Left lung (tissue), 10 donors: ENCODE results near the gene KHDRBS2. TPM values are rescaled to one million over a fixed set of nuclear protein-coding genes. Genes with fewer than 3 reads are reported as not detected.

Source experiments
- ATAC-seq: fragments of 200-7000 bp; cut with Tn5 transposase; one replicate; pipeline ENCODE4 v1.9.1; 2020; ENCODE audit warnings: moderate library complexity
- DNase-seq, 4 donors: peaks; one replicate each; pipeline ENCODE4 v3.0.0-alpha.2; 2013 to 2020
- H3K27ac ChIP-seq, 2 donors: fragments of 200-600 bp; sonication (generic) in 1 of 2; one replicate each; pipeline versions ENCODE4 v1.5.0 to v1.8.0; 2020 to 2021
- H3K27me3 ChIP-seq, 2 donors: fragments of 200-600 bp; sonication (generic) in 1 of 2; one replicate each; pipeline versions ENCODE4 v1.5.0 to v1.8.0; 2020 to 2021
- H3K36me3 ChIP-seq, 2 donors: fragments of 200-600 bp; sonication (generic) in 1 of 2; one replicate each; pipeline versions ENCODE4 v1.5.0 to v1.8.0; 2020 to 2021
- H3K4me1 ChIP-seq, 2 donors: fragments of 200-600 bp; one replicate each; pipeline ENCODE4 v1.8.0; 2021
- H3K4me3 ChIP-seq, 2 donors: fragments of 200-600 bp; sonication (generic) in 1 of 2; one replicate each; pipeline versions ENCODE4 v1.5.0 to v1.8.0; 2020 to 2021; ENCODE audit warnings: mild to moderate bottlenecking in 1 of 2
- H3K9me3 ChIP-seq, 2 donors: fragments of 200-600 bp; sonication (generic) in 1 of 2; one replicate each; pipeline versions ENCODE4 v1.5.0 to v1.8.0; 2020 to 2021
- intact Hi-C, 2 donors: fragments of 100-400 bp; cut with DNase I; formaldehyde crosslinking; loops; one replicate each; pipeline versions ENCODE4 v1.11.2 to v1.14.2; 2022
- polyA plus RNA-seq, 6 donors: library from polyadenylated mRNA; unstranded; fragments of 120-200 nt; gene quantifications; one replicate each; pipeline ENCODE4 v1.2.1, GENCODE V29; 2013; ENCODE audit not compliant: insufficient read length in 6 of 6
- total RNA-seq, 2 donors: library from RNA; stranded (reverse); fragmentation: NEBNext Ultra II Directional; extraction: Animal tissue kit (Norgen Biotek cat#: 25700); gene quantifications; one replicate each; pipeline ENCODE4 v1.2.1, GENCODE V29; 2021
- TF ChIP-seq, protein P1 (sequence below), 2 donors: fragments of 200-600 bp; sonication (generic) in 1 of 2; IDR thresholded peaks; one replicate each; pipeline versions ENCODE4 v1.5.0 to v1.8.0; 2021; ENCODE audit warnings: antibody characterized with exemption in 2 of 2
- donor health status: DM: no; HTN: yes; CAD: no.
- donor health status: DM: no; HTN: no; CAD: no.

Gene KHDRBS2
- total and polyA plus RNA-seq, 8 donors: 3.5 to 12.9 (median 8.7) TPM

DNA sequence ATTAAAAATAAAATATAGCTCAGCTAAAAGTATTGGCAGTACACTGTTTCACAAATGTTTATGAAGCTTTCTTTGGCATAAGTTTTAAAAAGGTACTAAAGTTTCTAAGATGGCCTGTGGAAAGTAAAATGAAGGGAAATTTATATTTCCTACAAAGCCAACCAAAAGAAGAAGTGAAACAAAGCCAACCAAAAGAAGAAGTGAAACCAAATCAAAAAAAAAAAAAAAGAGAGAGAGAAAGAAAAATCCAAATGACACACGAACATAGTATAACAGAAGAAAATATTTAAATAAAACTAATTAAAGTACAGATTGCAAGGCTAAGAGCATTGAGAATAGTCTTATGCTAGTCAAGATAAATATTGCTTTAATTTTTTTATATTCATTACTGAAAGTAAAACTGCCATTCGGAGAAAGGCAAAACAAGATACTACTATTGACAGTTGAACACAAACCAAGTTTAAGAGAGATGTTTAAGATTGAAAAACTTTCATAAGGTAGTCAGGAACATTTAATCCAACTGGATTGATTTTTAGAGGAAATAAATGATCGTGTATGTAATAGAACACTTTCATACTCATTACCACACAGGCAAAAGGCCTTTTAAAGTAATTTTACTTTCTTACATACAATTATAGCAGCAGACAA lies 12.8 kb upstream of the KHDRBS2 start:
- no peaks in the 10 kb centered on the region for H3K27me3 ChIP-seq
- H3K27ac ChIP-seq: peak overlapping the region in 1 of 2 donors; percentile 10
- ATAC-seq: no peak
- TF ChIP-seq, protein P1, sequence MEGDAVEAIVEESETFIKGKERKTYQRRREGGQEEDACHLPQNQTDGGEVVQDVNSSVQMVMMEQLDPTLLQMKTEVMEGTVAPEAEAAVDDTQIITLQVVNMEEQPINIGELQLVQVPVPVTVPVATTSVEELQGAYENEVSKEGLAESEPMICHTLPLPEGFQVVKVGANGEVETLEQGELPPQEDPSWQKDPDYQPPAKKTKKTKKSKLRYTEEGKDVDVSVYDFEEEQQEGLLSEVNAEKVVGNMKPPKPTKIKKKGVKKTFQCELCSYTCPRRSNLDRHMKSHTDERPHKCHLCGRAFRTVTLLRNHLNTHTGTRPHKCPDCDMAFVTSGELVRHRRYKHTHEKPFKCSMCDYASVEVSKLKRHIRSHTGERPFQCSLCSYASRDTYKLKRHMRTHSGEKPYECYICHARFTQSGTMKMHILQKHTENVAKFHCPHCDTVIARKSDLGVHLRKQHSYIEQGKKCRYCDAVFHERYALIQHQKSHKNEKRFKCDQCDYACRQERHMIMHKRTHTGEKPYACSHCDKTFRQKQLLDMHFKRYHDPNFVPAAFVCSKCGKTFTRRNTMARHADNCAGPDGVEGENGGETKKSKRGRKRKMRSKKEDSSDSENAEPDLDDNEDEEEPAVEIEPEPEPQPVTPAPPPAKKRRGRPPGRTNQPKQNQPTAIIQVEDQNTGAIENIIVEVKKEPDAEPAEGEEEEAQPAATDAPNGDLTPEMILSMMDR (IDR thresholded peaks at IDR 0.05): no peak
- intact Hi-C loops: no loop called here
- peaks cover 0 to 4% of the 10 kb centered on the region in 2 donors for H3K9me3 ChIP-seq
- H3K36me3 ChIP-seq: no peaks in the 10 kb centered on the region
- DNase-seq: no peak
- H3K4me3 ChIP-seq: no peak overlapping the region
- no peaks in the 10 kb centered on the region for H3K4me1 ChIP-seq

DNA sequence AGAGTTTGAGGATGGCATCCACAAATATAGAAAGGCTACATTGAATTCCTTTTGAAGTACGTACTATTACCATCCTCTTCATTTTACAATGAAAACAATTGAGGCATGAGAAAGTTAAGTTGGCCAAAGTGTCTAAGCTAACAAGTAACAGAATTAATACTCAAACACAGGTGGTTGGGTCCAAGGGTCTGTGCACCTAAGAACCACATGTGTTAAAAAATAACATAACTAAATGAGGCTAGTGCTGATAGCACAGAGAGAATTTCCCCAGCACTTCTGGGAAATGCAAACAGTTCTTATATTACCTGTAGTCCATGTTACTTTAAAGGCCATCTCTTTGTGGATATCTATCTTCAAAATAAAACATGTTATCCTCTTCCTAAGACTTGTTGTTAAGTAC lies 10.5 kb upstream of the KHDRBS2 start:
- H3K4me3 ChIP-seq: no peak overlapping the region
- peaks cover 0 to 4% of the 10 kb centered on the region in 2 donors for H3K9me3 ChIP-seq
- H3K27ac ChIP-seq: no peak overlapping the region
- DNase-seq (no peak), ATAC-seq (no peak)
- intact Hi-C loops: no loop called here
- TF ChIP-seq, protein P1 (IDR thresholded peaks at IDR 0.05): no peak
- H3K4me1 ChIP-seq: no peaks in the 10 kb centered on the region
- H3K27me3 ChIP-seq: no peaks in the 10 kb centered on the region
- no peaks in the 10 kb centered on the region for H3K36me3 ChIP-seq

DNA sequence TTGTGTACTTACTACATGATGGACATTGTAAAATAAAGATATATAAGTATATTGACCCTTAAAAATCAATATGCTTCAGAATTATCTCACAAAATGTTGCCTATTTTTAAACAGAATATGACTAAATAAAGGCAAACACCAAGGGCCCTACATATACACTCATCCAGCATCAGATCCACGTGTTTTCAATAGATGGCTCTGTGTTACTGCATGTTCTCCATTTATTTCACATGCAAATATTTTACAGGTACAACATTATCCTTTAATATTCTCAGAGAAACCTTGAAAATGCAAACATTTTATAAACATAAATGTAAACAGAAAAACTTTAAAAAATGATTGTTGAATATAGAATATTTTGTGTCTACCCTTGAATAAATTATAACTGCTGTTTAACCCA lies 2.9 kb upstream of the KHDRBS2 start:
- no peak overlapping the region for H3K27ac ChIP-seq
- peaks cover 5 to 6% of the 10 kb centered on the region in 2 donors for H3K4me1 ChIP-seq
- H3K9me3 ChIP-seq: no peaks in the 10 kb centered on the region
- DNase-seq (no peak), ATAC-seq (no peak)
- peaks cover 0 to 30% of the 10 kb centered on the region in 2 donors for H3K27me3 ChIP-seq
- intact Hi-C loops: loop anchor here in 1 of 2 donors (10.0 kb wide), 1 partner anchor 474 kb away; no protein-coding TSS in a partner anchor
- no peaks in the 10 kb centered on the region for H3K36me3 ChIP-seq
- no peak overlapping the region for H3K4me3 ChIP-seq
- TF ChIP-seq, protein P1 (IDR thresholded peaks at IDR 0.05): no peak

DNA sequence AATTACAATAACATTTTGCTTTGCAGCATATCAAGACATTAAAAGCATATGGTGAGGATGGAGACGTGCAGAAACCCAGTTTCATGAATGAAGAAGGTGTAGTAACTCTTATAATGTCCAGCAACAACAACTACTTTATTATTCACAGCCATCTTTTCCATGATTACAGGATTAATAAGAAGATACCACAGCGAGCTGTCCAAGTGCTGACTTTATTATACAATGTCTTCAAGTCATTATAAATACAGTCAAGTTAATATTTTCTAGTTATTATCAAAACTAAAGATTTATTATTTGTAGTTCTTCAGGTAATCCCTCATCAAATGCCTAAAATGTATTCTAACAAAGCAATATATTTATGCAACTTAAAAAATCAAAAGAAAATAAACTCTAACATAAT lies 2.5 kb upstream of the KHDRBS2 start:
- intact Hi-C loops: loop anchor here in 1 of 2 donors (10.0 kb wide), 1 partner anchor 474 kb away; no protein-coding TSS in a partner anchor
- no peaks in the 10 kb centered on the region for H3K36me3 ChIP-seq
- H3K4me1 ChIP-seq: peaks cover 5 to 6% of the 10 kb centered on the region in 2 donors
- ATAC-seq: no peak
- H3K27me3 ChIP-seq: peaks cover 0 to 30% of the 10 kb centered on the region in 2 donors
- H3K27ac ChIP-seq: no peak overlapping the region
- no peak for DNase-seq
- TF ChIP-seq, protein P1 (IDR thresholded peaks at IDR 0.05): no peak
- H3K4me3 ChIP-seq: no peak overlapping the region
- no peaks in the 10 kb centered on the region for H3K9me3 ChIP-seq

DNA sequence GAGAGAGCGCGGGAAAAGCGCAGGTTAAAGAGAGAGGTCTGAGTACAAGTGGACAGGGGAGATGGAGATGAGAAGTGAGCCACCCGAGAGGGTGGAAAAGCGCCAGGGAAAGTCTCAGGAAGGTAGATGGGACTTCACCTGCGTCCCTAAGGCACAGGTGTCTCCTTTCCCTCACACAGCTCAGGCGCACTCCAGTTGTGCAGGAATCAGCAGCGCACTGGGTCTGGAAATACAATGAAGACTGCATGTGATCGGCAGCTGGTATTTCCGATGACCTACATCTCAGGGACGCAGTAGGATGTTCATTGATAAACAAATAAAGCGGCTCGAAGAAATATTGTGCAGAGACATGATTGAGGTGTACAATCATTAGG lies 432 bp upstream of the KHDRBS2 start:
- peak; percentile 50 for ATAC-seq
- Histone ChIP-seq H3K36me3 (no peaks in the 10 kb centered on the region), H3K27ac (peak overlapping the region in 1 of 2 donors; percentile 69), H3K4me1 (peaks cover 5 to 6% of the 10 kb centered on the region in 2 donors), H3K4me3 (peak overlapping the region; percentile 40 to 53), H3K9me3 (no peaks in the 10 kb centered on the region), H3K27me3 (peaks cover 0 to 30% of the 10 kb centered on the region in 2 donors)
- peak in 1 of 4 donors; percentile 30 for DNase-seq
- intact Hi-C loops: loop anchor here in 1 of 2 donors (10.0 kb wide), 1 partner anchor 472 kb away; no protein-coding TSS in a partner anchor
- TF ChIP-seq, protein P1 (IDR thresholded peaks at IDR 0.05): no peak
